Head of caudate nucleus (tissue), 42 donors: ENCODE data around the gene DPYD.

Experiments used
- DNase-seq, 42 donors: peaks; one replicate each; pipeline versions ENCODE4 v3.0.0 to v3.0.0-alpha.2; 2020 to 2021; ENCODE audit warnings: mixed read lengths in 7 of 42
- intact Hi-C: fragments of 100-400 bp; cut with DNase I; formaldehyde crosslinking; loops from one replicate; pipeline ENCODE4 v1.15.0; 2022

DPYD gene

GRCh38 chr1:97120806-97121205 is 800.0 kb downstream of the DPYD start:
- intact Hi-C loops, result no loop called here
- DNase-seq, result no peak

GRCh38 chr1:97119260-97120158 is 801.3 kb downstream of the DPYD start:
- intact Hi-C loops, result no loop called here
- DNase-seq, result no peak

- DNase-seq, result no peak
- intact Hi-C loops, result no loop called here
Observed at GRCh38 chr1:97114842-97115241, 806.0 kb downstream of the DPYD start.

GRCh38 chr1:97112442-97112841 is 808.4 kb downstream of the DPYD start:
- intact Hi-C loops, result no loop called here
- no peak for DNase-seq

GRCh38 chr1:97108179-97108578 is 812.7 kb downstream of the DPYD start:
- DNase-seq, result no peak
- intact Hi-C loops, result no loop called here

- DNase-seq, result no peak
- intact Hi-C loops, result no loop called here
Observed at GRCh38 chr1:97105531-97105930, 815.3 kb downstream of the DPYD start.

GRCh38 chr1:97101509-97101908 is 819.3 kb downstream of the DPYD start:
- DNase-seq, result no peak
- intact Hi-C loops, result no loop called here

- intact Hi-C loops, result no loop called here
- no peak for DNase-seq
Observed at GRCh38 chr1:97097404-97097925, 823.4 kb downstream of the DPYD start.

GRCh38 chr1:97095764-97096163 is 825.1 kb downstream of the DPYD start:
- intact Hi-C loops, result no loop called here
- no peak for DNase-seq

GRCh38 chr1:97094247-97094972 is 826.4 kb downstream of the DPYD start:
- intact Hi-C loops, result no loop called here
- DNase-seq, result no peak

GRCh38 chr1:97093741-97094140 is 827.1 kb downstream of the DPYD start:
- no peak for DNase-seq
- intact Hi-C loops, result no loop called here

GRCh38 chr1:97092824-97093223 is 828.0 kb downstream of the DPYD start:
- DNase-seq, result no peak
- intact Hi-C loops, result no loop called here

- intact Hi-C loops, result no loop called here
- no peak for DNase-seq
Observed at GRCh38 chr1:97091679-97092078, 829.2 kb downstream of the DPYD start.

- no peak for DNase-seq
- intact Hi-C loops, result no loop called here
Observed at GRCh38 chr1:97091263-97091662, 829.6 kb downstream of the DPYD start.

GRCh38 chr1:97090725-97091124 is 830.1 kb downstream of the DPYD start:
- intact Hi-C loops, result no loop called here
- DNase-seq, result no peak

GRCh38 chr1:97089173-97089572 is 831.7 kb downstream of the DPYD start:
- intact Hi-C loops, result no loop called here
- no peak for DNase-seq

GRCh38 chr1:97088391-97088790 is 832.4 kb downstream of the DPYD start:
- intact Hi-C loops, result no loop called here
- no peak for DNase-seq

GRCh38 chr1:97084546-97084945 is 836.3 kb downstream of the DPYD start:
- no peak for DNase-seq
- intact Hi-C loops, result no loop called here

GRCh38 chr1:97082160-97082848 is 838.5 kb downstream of the DPYD start:
- intact Hi-C loops, result no loop called here

GRCh38 chr1:97078872-97079271 is 842.0 kb downstream of the DPYD start:
- intact Hi-C loops, result no loop called here
- DNase-seq, result no peak

More at GRCh38 chr1:97082160-97082848, 838.5 kb downstream of the DPYD start:
- no peak for DNase-seq
